Endothelial cell (in vitro differentiated cells): ENCODE results near the gene IMMP1L. TPM values are rescaled to one million over a fixed set of nuclear protein-coding genes. Genes with fewer than 3 reads are reported as not detected.
A peak's percentile ranks its signal among the peaks of the same experiment; 100 is the strongest.
"Not testable (repeated sequence)": the region's sequence is repeated elsewhere in the genome, so short reads cannot be mapped to it uniquely, and the experiment has no call there.

Experiments used
- DNase-seq: peaks from one replicate; pipeline ENCODE4 v3.0.0; 2021; ENCODE audit warnings: low spot score
- H3K27ac Mint-ChIP-seq: one replicate; pipeline ENCODE4 v1.8.0; 2021; ENCODE audit warnings: mixed read lengths, inconsistent platforms; ENCODE audit not compliant: unreplicated experiment
- H3K27me3 Mint-ChIP-seq: one replicate; pipeline ENCODE4 v1.8.0; 2021; ENCODE audit warnings: mild to moderate bottlenecking, moderate library complexity, mixed read lengths, inconsistent platforms; ENCODE audit not compliant: unreplicated experiment
- H3K36me3 Mint-ChIP-seq: one replicate; pipeline ENCODE4 v1.8.0; 2021; ENCODE audit warnings: mild to moderate bottlenecking, low read depth, mixed read lengths, inconsistent platforms; ENCODE audit not compliant: unreplicated experiment
- H3K4me1 Mint-ChIP-seq: one replicate; pipeline ENCODE4 v1.8.0; 2021; ENCODE audit warnings: mild to moderate bottlenecking, mixed read lengths, inconsistent platforms; ENCODE audit not compliant: unreplicated experiment
- H3K4me3 Mint-ChIP-seq: one replicate; pipeline ENCODE4 v1.8.0; 2021; ENCODE audit warnings: mild to moderate bottlenecking, mixed read lengths, inconsistent platforms; ENCODE audit not compliant: unreplicated experiment
- H3K9me3 Mint-ChIP-seq: one replicate; pipeline ENCODE4 v1.8.0; 2021; ENCODE audit warnings: mixed read lengths, inconsistent platforms; ENCODE audit not compliant: unreplicated experiment
- CTCF ChIP-seq: fragments of 200-600 bp; sonication (generic); IDR thresholded peaks from one replicate; pipeline ENCODE4 v1.5.0; 2021; ENCODE audit warnings: antibody characterized with exemption; ENCODE audit not compliant: unreplicated experiment
- total RNA-seq: library from RNA; stranded (reverse); fragmentation: NEBNext Ultra II Directional; extraction: Animal tissue kit (Norgen Biotek cat#: 25700); gene quantifications from one replicate; pipeline ENCODE4 v1.2.1, GENCODE V29; 2021; ENCODE audit not compliant: unreplicated experiment

Gene IMMP1L
- total RNA-seq, 1 donor from 2014 or later: 20.9 TPM

GRCh38 chr11:31509051-31509428 lies 382 bp downstream of the IMMP1L start:
- DNase-seq: peak; percentile 5
- H3K9me3 Mint-ChIP-seq: no peaks in the 10 kb centered on the region
- H3K27ac Mint-ChIP-seq: peak overlapping the region; percentile 95
- no peak for TF ChIP-seq CTCF
- H3K4me1 Mint-ChIP-seq: peaks cover 22% of the 10 kb centered on the region
- H3K36me3 Mint-ChIP-seq: no peaks in the 10 kb centered on the region
- peak overlapping the region; percentile 97 for H3K4me3 Mint-ChIP-seq
- no peaks in the 10 kb centered on the region for H3K27me3 Mint-ChIP-seq

- H3K36me3 Mint-ChIP-seq: no peaks in the 10 kb centered on the region
- no peak overlapping the region for H3K27ac Mint-ChIP-seq
Observed at GRCh38 chr11:31500560-31500959, 8.9 kb downstream of the IMMP1L start.

GRCh38 chr11:31499576-31500178 lies 9.7 kb downstream of the IMMP1L start:
- Mint-ChIP-seq H3K36me3 (peaks cover 6% of the 10 kb centered on the region), H3K27me3 (no peaks in the 10 kb centered on the region), H3K27ac (no peak overlapping the region), H3K4me1 (peaks cover 4% of the 10 kb centered on the region), H3K4me3 (no peak overlapping the region), H3K9me3 (no peaks in the 10 kb centered on the region)
- no peak for TF ChIP-seq CTCF
- DNase-seq: no peak

More at GRCh38 chr11:31500560-31500959, 8.9 kb downstream of the IMMP1L start:
- Mint-ChIP-seq H3K27me3 (no peaks in the 10 kb centered on the region), H3K9me3 (no peaks in the 10 kb centered on the region), H3K4me1 (peaks cover 10% of the 10 kb centered on the region), H3K4me3 (no peak overlapping the region)
- no peak for DNase-seq
- no peak for TF ChIP-seq CTCF

- not testable (repeated sequence) for H3K27me3 Mint-ChIP-seq, H3K27ac Mint-ChIP-seq, H3K9me3 Mint-ChIP-seq, DNase-seq, H3K4me1 Mint-ChIP-seq, H3K4me3 Mint-ChIP-seq
- peaks cover 12% of the 10 kb centered on the region for H3K36me3 Mint-ChIP-seq
Observed at GRCh38 chr11:31493762-31494161, 15.7 kb downstream of the IMMP1L start.

- Mint-ChIP-seq H3K4me1 (peaks cover 5% of the 10 kb centered on the region), H3K36me3 (peaks cover 12% of the 10 kb centered on the region), H3K27ac (no peak overlapping the region), H3K4me3 (no peak overlapping the region), H3K27me3 (no peaks in the 10 kb centered on the region), H3K9me3 (no peaks in the 10 kb centered on the region)
- TF ChIP-seq CTCF: no peak
- DNase-seq: no peak
Observed at GRCh38 chr11:31493235-31493634, 16.2 kb downstream of the IMMP1L start.
